ENCODE measurements around the gene AZIN2.
A peak's percentile ranks its signal among the peaks of the same experiment; 100 is the strongest.

- TF ChIP-seq POLR2A (IDR thresholded peaks at IDR 0.05) (no peak), POLR2AphosphoS5 (IDR thresholded peaks at IDR 0.05) (peak in 1 of 3 donors; percentile 11)
These were observed 44.9 kb upstream of the AZIN2 start for GRCh38 chr1:33036051-33036525.
